PC-3 (cell line): ENCODE results near the gene UCK2.

Experiments used
- EZH2 ChIP-seq: fragments of 300-600 bp; sonication (generic); IDR thresholded peaks from one replicate; pipeline ENCODE4 v1.6.1; 2017; ENCODE audit warnings: antibody characterized with exemption, mild to moderate bottlenecking, low read length; ENCODE audit not compliant: unreplicated experiment
- EZH2phosphoT487 ChIP-seq: fragments of 300-600 bp; sonication (generic); IDR thresholded peaks from 2 replicates; pipeline ENCODE4 v1.6.1; 2018; ENCODE audit warnings: mild to moderate bottlenecking, antibody characterized with exemption, low read length, borderline replicate concordance
- TF ChIP-seq, protein P1 (sequence below): fragments of 300-600 bp; sonication (generic); conservative IDR thresholded peaks from 2 replicates; pipeline ENCODE4 v1.5.1; 2017; ENCODE audit warnings: antibody characterized with exemption, low read depth, mild to moderate bottlenecking, low read length

- no peak for TF ChIP-seq EZH2phosphoT487
- TF ChIP-seq EZH2, result no peak
- TF ChIP-seq, protein P1, sequence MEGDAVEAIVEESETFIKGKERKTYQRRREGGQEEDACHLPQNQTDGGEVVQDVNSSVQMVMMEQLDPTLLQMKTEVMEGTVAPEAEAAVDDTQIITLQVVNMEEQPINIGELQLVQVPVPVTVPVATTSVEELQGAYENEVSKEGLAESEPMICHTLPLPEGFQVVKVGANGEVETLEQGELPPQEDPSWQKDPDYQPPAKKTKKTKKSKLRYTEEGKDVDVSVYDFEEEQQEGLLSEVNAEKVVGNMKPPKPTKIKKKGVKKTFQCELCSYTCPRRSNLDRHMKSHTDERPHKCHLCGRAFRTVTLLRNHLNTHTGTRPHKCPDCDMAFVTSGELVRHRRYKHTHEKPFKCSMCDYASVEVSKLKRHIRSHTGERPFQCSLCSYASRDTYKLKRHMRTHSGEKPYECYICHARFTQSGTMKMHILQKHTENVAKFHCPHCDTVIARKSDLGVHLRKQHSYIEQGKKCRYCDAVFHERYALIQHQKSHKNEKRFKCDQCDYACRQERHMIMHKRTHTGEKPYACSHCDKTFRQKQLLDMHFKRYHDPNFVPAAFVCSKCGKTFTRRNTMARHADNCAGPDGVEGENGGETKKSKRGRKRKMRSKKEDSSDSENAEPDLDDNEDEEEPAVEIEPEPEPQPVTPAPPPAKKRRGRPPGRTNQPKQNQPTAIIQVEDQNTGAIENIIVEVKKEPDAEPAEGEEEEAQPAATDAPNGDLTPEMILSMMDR, result no peak
These were observed 66.1 kb downstream of the UCK2 start for GRCh38 chr1:165893507-165893906.
